T-helper 1 cell treated with Interleukin-12 subunit alpha and Interleukin-12 subunit beta and Interleukin-4 antibody, amounts not matched to agents 30 μg/mL and 1 μg/mL, for 36 hours (primary cell): ENCODE measurements around the gene FSIP2.
"Not testable (repeated sequence)": the region's sequence is repeated elsewhere in the genome, so short reads cannot be mapped to it uniquely, and the experiment has no call there.

ENCODE experiments used
- H3K27ac Mint-ChIP-seq: one replicate; pipeline ENCODE4 v1.8.0; 2021; ENCODE audit warnings: mild to moderate bottlenecking, mixed read lengths
- H3K27me3 Mint-ChIP-seq: one replicate; pipeline ENCODE4 v1.8.0; 2021; ENCODE audit warnings: low read depth, mixed read lengths
- H3K36me3 Mint-ChIP-seq: one replicate; pipeline ENCODE4 v1.8.0; 2021; ENCODE audit warnings: low read depth, mixed read lengths
- H3K4me1 Mint-ChIP-seq: one replicate; pipeline ENCODE4 v1.8.0; 2021; ENCODE audit warnings: low read depth, mixed read lengths
- H3K4me3 Mint-ChIP-seq: one replicate; pipeline ENCODE4 v1.8.0; 2021; ENCODE audit warnings: mild to moderate bottlenecking, moderate library complexity, mixed read lengths
- H3K9me3 Mint-ChIP-seq: one replicate; pipeline ENCODE4 v1.8.0; 2021; ENCODE audit warnings: mixed read lengths

The FSIP2 gene

DNA sequence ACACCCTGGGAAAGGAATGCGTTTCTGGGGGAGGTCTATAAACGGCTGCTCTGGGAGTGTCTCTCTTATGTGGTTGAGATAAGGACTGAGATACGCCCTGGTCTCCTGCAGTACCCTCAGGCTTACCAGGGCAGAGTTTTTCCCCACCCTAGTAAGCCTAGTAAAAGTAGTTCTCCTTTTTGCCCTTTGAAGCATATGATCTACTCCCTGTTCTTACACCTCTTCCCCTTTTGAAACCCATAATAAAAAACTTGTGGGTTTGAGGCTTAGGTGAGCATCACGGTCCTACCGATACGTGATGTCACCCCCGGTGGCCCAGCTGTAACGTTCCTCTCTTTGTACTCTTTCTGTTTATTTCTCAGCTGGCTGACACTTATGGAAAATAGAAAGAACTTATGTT is 97.4 kb downstream of the FSIP2 start:
- Mint-ChIP-seq H3K36me3 (no peaks in the 10 kb centered on the region), H3K27ac (no peak overlapping the region)

DNA sequence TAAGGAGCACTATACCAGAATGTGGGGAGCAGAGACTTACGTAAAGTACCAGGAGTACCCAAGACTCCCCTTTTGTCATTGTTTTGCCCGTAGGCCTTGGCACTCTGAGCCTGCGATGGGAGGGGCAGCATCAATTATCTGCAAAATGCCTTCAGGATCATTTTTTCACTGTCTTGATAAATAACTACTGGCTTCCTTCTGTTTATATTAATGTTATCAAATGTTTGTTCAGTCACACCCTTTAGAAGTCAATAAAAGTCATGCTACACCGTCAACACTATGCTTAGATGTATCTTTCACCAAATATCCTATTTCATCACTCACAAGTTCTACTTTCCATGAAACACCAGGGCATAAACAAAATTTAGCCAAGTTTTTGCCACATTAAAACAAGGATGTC is 116.3 kb downstream of the FSIP2 start:
- no peaks in the 10 kb centered on the region for H3K27me3 Mint-ChIP-seq
- H3K36me3 Mint-ChIP-seq = no peaks in the 10 kb centered on the region
- H3K4me3 Mint-ChIP-seq = no peak overlapping the region
- H3K9me3 Mint-ChIP-seq = no peaks in the 10 kb centered on the region
- H3K4me1 Mint-ChIP-seq = no peaks in the 10 kb centered on the region
- H3K27ac Mint-ChIP-seq = no peak overlapping the region

More for the DNA sequence above, 97.4 kb downstream of the FSIP2 start:
- H3K9me3 Mint-ChIP-seq = peaks cover 9% of the 10 kb centered on the region
- H3K27me3 Mint-ChIP-seq = no peaks in the 10 kb centered on the region
- no peak overlapping the region for H3K4me3 Mint-ChIP-seq
- H3K4me1 Mint-ChIP-seq = no peaks in the 10 kb centered on the region

DNA sequence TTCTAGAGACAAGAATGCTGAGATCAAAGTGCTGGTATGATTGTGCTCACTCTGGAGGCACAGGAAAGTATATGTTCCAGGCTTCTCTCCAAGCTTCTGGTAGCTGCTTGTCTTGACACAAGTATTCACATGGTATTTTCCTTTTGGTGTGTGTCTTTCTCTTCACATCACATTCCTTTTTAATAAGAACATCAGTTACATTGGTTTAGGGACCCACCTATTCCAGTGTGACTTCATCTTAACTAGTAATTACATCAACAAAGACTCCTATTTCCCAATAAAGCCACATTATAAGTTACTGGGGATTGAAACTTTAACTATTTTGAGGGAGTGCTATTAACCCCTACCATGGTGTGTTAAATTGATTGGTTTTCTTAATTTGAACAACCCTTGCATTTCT is 119.1 kb downstream of the FSIP2 start:
- H3K4me1 Mint-ChIP-seq = no peaks in the 10 kb centered on the region
- H3K4me3 Mint-ChIP-seq = no peak overlapping the region
- no peaks in the 10 kb centered on the region for H3K36me3 Mint-ChIP-seq
- H3K27ac Mint-ChIP-seq = no peak overlapping the region
- no peaks in the 10 kb centered on the region for H3K9me3 Mint-ChIP-seq
- no peaks in the 10 kb centered on the region for H3K27me3 Mint-ChIP-seq

DNA sequence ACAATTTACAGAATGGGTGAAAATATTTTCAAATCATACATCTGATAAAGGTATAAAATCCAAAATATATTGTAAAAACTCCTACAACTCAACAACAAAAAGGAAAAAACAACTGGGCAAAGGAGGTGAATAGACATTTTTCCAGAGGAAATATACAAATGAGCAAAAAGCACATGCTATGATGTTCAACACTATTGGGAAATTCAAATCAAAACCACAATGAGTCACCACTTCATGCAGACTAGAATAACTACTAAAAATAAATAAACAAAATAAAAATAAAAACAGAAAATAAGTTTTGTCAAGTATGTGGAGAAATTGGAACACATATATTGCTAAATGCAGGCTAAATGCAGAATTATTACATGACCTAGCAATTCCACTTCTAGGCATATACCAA is 120.9 kb downstream of the FSIP2 start:
- H3K36me3 Mint-ChIP-seq = no peaks in the 10 kb centered on the region
- no peak overlapping the region for H3K4me3 Mint-ChIP-seq
- H3K27me3 Mint-ChIP-seq = no peaks in the 10 kb centered on the region
- no peak overlapping the region for H3K27ac Mint-ChIP-seq
- no peaks in the 10 kb centered on the region for H3K4me1 Mint-ChIP-seq
- H3K9me3 Mint-ChIP-seq = peaks cover 11% of the 10 kb centered on the region

DNA sequence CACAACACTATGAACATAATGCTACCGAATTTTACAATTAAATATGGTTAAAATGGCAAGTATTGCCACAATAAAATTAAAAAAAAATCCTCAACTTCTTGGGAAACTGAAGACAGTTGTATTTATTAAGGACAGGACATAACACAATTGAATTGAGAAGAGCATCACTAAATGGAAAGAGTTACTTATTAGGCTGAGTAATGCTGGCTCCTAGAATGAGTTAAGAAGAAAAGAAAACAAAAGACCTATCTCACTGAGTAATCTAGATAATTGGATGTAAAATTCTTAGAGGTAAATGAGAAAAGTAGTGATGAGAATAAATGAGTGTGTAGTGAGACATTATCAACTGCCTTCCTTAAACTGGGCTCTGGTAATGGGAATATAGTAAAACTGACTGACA is 121.7 kb downstream of the FSIP2 start:
- H3K4me3 Mint-ChIP-seq = no peak overlapping the region

DNA sequence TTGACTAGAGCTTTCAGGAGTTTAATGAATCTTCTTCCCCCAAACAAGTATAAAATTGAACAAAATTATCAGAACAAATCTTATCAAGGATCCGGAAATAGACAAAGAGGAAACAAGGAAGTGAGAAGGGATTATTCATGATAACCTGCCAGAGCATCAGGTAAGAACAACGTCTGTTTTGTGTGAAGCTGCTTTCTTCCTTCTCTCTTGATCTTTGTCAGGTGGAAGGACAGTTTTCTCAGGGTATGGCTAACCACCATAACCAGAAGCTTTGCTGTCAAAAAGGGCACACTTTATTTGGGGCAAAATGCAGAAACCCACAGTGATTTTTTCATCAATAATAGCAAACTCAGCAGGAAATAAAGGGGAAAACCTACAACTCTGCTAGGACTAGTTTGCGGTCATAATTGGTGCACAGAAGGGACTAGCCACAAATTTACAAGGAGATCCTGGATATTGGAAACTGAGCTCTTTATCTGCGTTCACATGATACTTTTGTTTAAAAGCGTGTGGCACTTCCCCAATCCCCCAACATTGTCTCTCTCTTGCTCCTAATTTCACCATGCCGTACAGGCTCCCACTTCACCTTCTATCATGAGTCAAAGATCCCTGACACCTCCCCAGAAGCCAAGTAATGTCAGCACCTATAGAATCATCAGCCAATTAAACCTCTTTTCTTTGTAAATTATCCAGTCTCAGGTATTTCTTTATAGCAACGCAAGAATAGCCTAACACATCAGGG is 124.2 kb downstream of the FSIP2 start:
- no peak overlapping the region for H3K27ac Mint-ChIP-seq
- H3K9me3 Mint-ChIP-seq = peaks cover 13% of the 10 kb centered on the region
- H3K4me1 Mint-ChIP-seq = no peaks in the 10 kb centered on the region
- H3K36me3 Mint-ChIP-seq = no peaks in the 10 kb centered on the region
- no peak overlapping the region for H3K4me3 Mint-ChIP-seq
- H3K27me3 Mint-ChIP-seq = no peaks in the 10 kb centered on the region

More for the DNA sequence above, 121.7 kb downstream of the FSIP2 start:
- Mint-ChIP-seq H3K27me3 (no peaks in the 10 kb centered on the region), H3K27ac (no peak overlapping the region), H3K9me3 (peaks cover 13% of the 10 kb centered on the region), H3K36me3 (no peaks in the 10 kb centered on the region), H3K4me1 (no peaks in the 10 kb centered on the region)

DNA sequence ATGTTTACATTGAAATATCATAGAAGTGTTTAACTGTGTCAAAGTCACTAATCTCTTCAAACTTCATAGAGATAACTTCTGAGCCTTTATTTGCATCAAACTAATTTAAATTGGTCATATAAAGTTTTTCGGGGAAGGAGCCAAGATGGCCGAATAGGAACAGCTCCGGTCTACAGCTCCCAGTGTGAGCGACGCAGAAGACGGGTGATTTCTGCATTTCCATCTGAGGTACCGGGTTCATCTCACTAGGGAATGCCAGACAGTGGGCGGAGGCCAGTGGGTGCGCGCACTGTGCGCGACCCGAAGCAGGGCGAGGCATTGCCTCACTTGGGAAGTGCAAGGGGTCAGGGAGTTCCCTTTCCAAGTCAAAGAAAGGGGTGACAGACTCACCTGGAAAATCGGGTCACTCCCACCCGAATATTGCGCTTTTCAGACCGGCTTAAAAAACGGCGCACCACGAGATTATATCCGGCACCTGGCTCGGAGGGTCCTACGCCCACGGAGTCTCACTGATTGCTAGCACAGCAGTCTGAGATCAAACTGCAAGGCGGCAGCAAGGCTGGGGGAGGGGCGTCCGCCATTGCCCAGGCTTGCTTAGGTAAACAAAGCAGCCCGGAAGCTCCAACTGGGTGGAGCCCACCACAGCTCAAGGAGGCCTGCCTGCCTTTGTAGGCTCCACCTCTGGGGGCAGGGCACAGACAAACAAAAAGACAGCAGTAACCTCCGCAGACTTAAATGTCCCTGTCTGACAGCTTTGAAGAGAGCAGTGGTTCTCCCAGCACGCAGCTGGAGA is 126.1 kb downstream of the FSIP2 start:
- H3K27me3 Mint-ChIP-seq, H3K4me1 Mint-ChIP-seq, H3K4me3 Mint-ChIP-seq, H3K36me3 Mint-ChIP-seq, H3K27ac Mint-ChIP-seq: not testable (repeated sequence)
- H3K9me3 Mint-ChIP-seq = peaks cover 13% of the 10 kb centered on the region

DNA sequence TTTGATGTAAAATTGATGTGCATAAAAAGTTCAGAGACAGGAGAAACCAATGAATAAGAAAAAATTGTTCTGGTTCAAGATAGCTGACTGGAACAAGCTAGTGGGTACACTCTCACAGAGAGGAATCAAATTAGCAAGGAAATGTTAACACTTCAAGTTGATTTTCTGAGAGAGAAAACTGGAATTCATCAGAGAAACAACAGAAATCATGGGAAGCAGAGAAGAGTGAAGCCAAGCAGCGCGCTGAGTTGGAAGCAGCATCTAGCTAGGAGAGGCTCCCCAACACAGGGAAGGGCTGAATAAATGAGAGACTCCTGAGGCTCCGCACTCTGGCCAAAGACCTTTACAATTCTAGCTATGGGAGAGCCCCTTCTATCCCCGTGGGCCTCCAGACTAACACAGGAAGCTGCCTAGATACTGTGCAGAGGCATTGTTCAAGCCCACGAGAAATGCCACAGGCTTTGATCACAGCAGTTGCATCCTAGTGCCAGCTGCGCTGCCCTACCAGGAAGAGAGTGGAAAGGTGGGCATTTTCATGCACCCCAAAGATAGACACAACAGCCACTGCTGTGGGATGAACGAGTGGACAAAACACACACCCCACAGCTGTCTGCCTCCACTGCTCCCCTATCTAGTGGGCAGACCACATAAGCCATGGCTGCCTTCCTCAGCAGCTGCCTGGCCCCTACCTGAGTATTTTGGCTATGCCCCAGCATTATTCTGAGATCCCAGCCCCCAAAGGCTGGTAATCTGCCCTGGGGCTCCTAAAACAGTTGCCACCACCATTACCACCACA is 136.7 kb downstream of the FSIP2 start:
- H3K4me3 Mint-ChIP-seq = no peak overlapping the region
- no peaks in the 10 kb centered on the region for H3K9me3 Mint-ChIP-seq
- H3K4me1 Mint-ChIP-seq = no peaks in the 10 kb centered on the region
- no peak overlapping the region for H3K27ac Mint-ChIP-seq
- H3K36me3 Mint-ChIP-seq = no peaks in the 10 kb centered on the region
- no peaks in the 10 kb centered on the region for H3K27me3 Mint-ChIP-seq

DNA sequence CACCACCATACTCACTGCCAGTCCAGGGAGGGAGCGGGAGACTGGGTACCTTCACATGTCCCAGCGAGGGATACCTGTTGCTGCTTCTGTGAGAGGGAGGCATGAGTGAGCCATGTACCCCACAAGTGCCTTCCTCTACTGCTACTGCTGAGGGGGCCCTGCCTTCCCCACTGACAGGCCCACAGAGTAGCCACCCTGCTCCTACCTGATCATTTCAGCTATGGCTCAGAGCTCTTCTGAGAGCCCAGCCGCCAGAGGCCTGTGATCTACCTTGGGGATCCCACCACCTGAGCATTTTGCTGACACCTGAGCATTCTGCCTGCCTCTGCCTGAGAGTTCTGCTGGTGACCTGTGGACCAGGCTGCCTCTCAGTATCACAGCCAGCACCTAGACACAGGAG is 137.6 kb downstream of the FSIP2 start:
- no peaks in the 10 kb centered on the region for H3K27me3 Mint-ChIP-seq
- H3K4me3 Mint-ChIP-seq = no peak overlapping the region
- H3K36me3 Mint-ChIP-seq = no peaks in the 10 kb centered on the region
- no peaks in the 10 kb centered on the region for H3K4me1 Mint-ChIP-seq
- no peaks in the 10 kb centered on the region for H3K9me3 Mint-ChIP-seq
- H3K27ac Mint-ChIP-seq = no peak overlapping the region

DNA sequence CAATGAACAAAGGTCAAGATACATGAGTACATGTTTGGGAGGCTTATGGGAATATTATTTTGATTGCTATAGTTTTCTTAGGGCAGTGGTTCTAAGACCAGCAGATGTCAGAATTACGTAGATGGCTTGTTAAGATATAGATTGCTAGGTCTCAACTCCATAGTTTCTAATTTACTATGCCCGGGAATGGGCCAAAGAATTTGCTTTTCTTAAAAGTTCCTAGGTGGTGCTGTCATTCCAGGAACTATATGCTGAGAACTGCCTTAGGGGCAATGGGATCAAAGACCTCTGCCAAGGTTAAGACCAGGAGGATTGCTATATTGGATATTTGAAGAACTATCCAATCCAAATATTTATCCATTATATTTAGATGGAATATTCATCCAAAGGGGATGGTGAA is 141.8 kb downstream of the FSIP2 start:
- no peaks in the 10 kb centered on the region for H3K9me3 Mint-ChIP-seq
- H3K36me3 Mint-ChIP-seq = no peaks in the 10 kb centered on the region
- no peaks in the 10 kb centered on the region for H3K4me1 Mint-ChIP-seq
- H3K27ac Mint-ChIP-seq = no peak overlapping the region
- no peak overlapping the region for H3K4me3 Mint-ChIP-seq
- H3K27me3 Mint-ChIP-seq = no peaks in the 10 kb centered on the region
